Frontal cortex (tissue), 4 donors: Measurements from ENCODE around the gene JDP2. TPM values are rescaled to one million over a fixed set of nuclear protein-coding genes. Genes with fewer than 3 reads are reported as not detected.
"Not testable (repeated sequence)": the region's sequence is repeated elsewhere in the genome, so short reads cannot be mapped to it uniquely, and the experiment has no call there.

ENCODE experiments used
- DNase-seq, 2 donors: peaks; one replicate each; pipeline ENCODE4 v3.0.0; 2012; ENCODE audit warnings: low spot score in 2 of 2
- FAIRE-seq: peaks from 2 replicates; lab custom pipeline; 2012; peaks lifted over from hg19 to GRCh38; lab: Jason Lieb, UNC
- total RNA-seq: library from RNA; depleted of rRNA; stranded (reverse); fragments of >200 nt; gene quantifications from one replicate; pipeline ENCODE4 v1.2.3, GENCODE V29; 2014
- donor health status: control.
- donor health status: control.
- donor health status: control.

The JDP2 gene
- total RNA-seq, 1 donor from 2014 or later: 5.3 TPM

DNA sequence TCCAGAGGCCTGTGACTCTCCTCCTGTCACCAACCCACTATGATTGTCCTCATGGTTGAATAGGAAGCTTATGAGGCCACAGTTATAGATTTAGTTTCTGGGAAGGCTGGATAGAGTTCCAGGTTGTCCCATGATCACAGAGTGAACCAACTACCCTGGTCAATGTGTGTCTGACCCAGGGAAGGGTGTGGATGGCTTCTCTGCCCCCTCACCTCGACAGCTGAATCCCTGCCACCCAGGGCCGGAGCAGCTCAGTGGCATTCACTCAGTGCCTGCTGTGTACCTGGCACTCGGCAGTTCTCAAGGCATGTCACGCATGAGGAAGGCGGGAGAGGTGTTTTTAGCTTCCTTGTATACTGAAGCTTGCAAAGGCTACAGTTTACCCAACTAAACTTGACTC lies 43.2 kb downstream of the JDP2 start:
- DNase-seq (no peak), FAIRE-seq (no peak)

DNA sequence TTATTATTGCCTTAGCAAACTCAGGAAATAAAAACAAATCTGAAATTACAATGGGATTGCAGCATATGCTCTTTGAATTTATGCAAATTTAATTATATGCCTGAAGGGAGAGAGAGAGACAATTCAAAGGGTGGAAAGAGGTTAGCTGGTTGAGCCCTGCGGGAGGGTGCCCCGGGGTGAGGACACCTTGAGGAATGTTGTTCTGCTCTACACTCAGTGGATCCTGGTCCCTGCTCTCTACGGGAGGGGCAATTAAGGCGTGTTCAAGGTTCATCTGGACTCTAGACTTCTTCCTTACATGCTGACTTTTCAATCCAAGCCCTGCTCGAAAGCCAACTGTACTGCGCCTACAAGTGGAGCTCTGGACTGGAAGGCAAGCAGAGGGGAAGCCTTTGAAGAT lies 46.3 kb downstream of the JDP2 start:
- DNase-seq, FAIRE-seq: not testable (repeated sequence)

DNA sequence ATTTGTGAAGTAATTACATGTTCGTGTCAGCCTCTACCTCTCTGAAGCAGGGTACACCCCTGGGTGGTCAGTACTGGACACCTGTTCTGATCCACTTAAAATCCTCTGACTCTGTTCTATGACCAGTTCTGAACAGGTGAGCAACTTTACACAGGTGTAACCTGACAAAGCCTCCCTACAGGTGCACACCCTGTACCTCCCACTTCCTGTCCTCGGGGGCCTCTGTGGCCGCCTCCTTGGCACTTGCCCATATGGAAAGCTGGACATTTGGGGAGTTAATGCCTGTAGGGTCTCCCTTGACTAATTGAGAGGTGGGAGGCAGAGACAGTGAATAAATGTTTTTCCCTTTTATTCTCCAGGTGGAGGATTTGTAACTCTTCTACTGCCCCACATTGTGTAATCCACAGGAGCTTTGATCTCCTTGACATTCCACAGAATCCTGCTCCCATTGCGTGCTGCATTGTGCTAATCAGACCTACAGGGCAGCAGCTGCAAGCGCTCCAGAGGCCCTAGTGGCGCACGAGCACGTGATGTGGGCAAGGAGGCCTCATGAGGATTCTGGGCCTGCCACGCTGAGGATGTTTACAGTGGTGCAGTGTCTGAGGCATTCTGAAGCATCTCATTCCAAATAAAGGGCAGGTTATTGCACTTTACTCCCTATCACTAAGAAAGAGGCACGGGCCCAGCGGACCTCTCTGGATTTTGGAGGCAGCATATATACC lies 48.6 kb downstream of the JDP2 start:
- FAIRE-seq (no peak), DNase-seq (no peak)

GRCh38 chr14:75477881-75478280 lies 50.1 kb downstream of the JDP2 start:
- no peak for DNase-seq
- no peak for FAIRE-seq

GRCh38 chr14:75479770-75480600 lies 52.2 kb downstream of the JDP2 start:
- DNase-seq (no peak), FAIRE-seq (no peak)

DNA sequence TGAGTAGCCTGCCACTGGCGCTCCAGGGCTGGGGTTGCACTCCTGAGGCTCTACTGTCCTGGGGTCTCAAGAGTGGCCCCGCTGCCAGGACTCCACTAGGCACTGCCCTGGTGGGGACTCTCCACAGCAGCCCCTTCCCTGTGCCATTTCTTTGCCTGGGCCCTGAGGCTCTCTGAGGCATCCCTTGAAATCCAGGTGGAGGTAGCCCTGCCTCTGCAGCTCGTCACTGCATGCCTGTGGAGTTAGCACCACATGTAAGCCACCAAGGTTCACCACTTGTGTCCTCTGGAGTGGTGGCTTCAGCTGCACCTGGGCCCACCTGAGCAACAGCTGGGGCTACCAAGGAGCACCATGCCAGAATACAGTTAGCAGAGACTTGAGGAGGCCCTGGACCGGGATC lies 54.5 kb downstream of the JDP2 start:
- DNase-seq (no peak), FAIRE-seq (no peak)

GRCh38 chr14:75484711-75485429 lies 57.0 kb downstream of the JDP2 start:
- FAIRE-seq: no peak
- DNase-seq: no peak

GRCh38 chr14:75486318-75486717 lies 58.5 kb downstream of the JDP2 start:
- no peak for FAIRE-seq
- DNase-seq: no peak

DNA sequence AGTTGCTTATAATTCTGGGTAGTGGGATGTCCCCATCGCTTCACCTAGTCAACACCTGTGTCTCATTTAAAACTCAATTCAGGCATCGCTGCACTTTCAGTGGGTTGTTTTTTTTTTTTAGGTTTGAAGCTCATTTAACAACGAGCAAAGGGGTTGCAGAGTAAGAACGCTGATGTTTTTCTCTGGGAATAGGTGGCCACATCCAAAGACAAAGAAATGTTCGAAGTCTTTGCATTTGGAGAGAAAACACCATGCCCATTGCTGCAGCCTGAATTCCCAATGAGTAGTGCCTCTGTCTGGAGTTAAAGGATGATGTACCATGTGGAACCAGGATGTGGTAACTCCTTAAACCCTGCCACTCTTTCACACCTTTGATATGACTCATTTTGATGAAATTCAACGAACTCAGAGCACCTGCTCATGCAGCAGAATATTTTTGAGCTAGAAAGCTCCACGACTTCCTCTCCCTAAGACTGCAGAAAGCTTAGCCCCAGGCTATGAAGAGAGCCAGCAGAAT lies 59.4 kb downstream of the JDP2 start:
- no peak for DNase-seq
- no peak for FAIRE-seq

DNA sequence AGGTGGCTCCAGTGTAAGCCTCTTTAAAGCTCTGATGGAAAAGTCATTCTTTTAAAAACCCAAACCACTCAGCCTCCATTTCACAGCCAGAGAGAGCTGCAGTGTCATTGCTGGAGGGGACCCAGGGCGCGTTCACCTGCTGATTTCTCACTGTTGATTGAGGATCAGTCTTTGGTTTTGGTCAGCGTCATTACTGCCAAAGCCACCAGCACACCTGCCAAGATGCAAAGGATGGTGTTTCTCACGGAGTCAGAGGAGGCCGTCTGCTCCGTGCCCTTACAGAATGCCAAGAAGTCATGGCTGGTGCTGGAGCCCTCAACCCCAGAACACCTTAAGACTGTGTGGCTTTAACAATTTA lies 61.6 kb downstream of the JDP2 start:
- no peak for DNase-seq
- FAIRE-seq: no peak

- DNase-seq: no peak
- FAIRE-seq: no peak
Measured at GRCh38 chr14:75491376-75491978, 63.7 kb downstream of the JDP2 start.

- no peak for FAIRE-seq
- no peak for DNase-seq
Measured at GRCh38 chr14:75492832-75493591, 65.2 kb downstream of the JDP2 start.

DNA sequence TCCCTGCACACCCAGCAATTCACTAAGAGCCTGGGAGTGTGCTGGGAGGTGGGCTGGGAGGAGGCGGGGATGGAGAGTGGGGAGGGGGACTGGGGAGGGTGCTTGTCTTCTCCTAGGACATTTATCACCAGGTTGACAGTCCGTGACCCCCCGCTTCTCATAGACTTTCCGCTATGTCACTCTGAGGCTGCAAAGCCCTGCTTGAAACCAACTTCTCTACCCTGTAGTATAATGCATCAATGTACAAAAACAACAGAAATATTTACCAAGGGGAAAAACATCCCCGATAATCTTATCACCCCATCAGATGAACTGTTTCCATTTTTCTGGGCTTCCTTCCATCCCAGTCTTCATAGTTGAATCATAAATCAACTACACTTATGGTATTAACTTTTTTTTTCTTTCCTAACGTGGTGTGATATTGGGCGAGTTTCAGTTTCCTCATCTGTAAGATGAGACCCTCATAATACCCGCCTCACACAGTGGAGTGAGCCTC lies 65.8 kb downstream of the JDP2 start:
- DNase-seq (no peak), FAIRE-seq (no peak)

- no peak for FAIRE-seq
Measured at GRCh38 chr14:75494896-75495295, 67.1 kb downstream of the JDP2 start.

GRCh38 chr14:75495399-75495798 lies 67.6 kb downstream of the JDP2 start:
- DNase-seq (no peak), FAIRE-seq (no peak)

More at GRCh38 chr14:75494896-75495295, 67.1 kb downstream of the JDP2 start:
- no peak for DNase-seq

DNA sequence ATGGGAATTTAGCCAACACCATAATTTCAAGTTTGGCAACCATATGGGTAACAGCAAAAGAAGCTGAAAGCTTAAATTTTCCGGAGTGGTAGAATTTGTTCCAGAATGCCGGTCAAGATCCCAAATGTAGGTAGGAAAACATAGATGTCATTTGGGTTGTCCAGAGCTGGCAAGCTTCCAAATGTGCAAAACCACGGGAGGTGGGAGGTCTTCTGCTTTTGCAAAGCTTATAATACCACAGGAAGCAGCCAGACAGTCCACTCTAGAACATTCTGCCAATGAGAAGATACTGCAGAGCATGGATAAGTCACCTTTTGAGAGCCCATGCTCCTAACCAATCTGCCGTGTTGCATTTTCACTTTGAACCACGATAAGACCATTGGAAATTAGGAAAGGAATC lies 68.1 kb downstream of the JDP2 start:
- FAIRE-seq (no peak), DNase-seq (no peak)

GRCh38 chr14:75496755-75497154 lies 68.9 kb downstream of the JDP2 start:
- FAIRE-seq (no peak), DNase-seq (no peak)

DNA sequence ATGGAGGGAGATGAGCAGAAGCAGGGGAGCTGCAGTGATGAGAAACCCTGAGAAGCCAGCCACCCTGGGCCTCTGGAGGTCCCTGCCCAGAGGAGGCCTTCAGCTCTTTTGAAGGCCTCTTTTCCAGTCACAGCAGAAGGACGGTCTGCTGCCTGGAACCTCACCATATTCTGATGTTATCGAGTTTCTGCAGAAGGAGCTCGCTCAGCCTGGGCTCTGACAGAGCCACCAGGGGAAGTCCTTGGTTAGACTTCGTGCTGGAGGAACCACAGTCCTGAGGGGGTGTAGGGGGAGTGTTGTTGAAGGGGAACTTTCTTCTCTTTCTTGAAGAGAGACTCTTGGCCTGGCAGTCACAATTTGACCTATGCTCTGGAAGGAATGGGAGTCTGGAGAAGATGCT lies 69.4 kb downstream of the JDP2 start:
- DNase-seq: no peak
- no peak for FAIRE-seq

DNA sequence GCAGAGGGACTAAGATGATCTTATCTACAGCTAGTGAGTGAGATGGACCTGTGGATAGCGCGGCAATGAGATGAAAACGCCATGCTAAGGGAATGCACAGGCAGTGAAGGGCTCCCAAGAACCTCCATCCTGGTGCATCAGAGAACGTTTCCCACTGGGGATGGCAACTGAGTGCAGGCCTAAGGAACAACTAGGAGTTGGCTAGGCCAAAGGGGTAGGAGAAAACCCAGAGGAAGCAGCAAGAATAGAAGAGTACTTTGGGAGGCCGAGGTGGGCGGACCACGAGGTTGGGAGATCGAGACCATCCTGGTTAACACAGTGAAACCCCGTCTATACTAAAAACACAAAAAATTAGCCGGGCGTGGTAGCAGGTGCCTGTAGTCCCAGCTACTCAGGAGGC lies 69.9 kb downstream of the JDP2 start:
- DNase-seq (no peak), FAIRE-seq (no peak)
